ENCODE results near the gene CAPS. TPM values are rescaled to one million over a fixed set of nuclear protein-coding genes. Genes with fewer than 3 reads are reported as not detected.

The CAPS gene
- total RNA-seq, 1 donor from 2014 or later, result 13.9 TPM

DNA sequence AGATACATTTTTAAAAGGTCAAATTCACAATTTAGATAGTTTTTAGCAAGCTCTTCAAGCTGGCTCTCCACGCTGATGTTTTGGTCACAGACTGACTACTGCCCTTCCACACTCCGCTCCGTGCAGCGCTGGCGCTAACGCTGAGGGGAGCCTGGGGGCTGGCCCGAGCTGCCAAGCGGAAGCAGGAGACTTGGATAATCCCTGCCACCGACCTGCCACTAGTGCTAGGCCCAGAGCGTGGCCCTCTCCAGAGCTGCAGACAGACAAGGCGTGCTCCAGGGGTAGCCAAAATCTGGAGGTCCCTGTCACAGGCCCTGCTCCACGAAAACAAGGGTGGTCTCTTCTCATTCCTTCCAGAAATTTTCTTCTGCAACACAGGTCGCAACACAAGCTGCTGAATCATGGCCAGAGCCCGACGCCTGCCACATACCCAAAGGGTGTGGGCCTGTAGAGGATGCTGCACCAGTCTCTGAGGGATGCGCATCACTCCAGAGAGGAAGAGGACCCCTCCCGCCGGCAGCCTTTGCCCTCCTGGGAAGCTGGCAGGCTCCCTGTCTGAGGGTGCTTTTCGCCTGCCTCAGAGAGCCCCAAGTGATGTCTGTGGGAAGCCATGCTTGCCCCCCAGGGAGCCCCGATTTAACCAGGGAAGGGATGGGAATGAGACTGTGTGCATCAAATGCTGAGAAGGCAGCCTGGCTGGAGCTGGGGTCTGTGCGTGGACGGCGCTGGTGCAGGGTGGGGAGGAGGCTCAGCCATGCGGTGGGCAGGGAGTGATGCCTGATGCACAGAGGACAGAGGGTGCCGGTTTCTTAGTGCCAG is 21.6 kb downstream of the CAPS start:
- Mint-ChIP-seq H3K27me3 (no peaks in the 10 kb centered on the region), H3K9me3 (no peaks in the 10 kb centered on the region), H3K4me3 (no peak overlapping the region), H3K27ac (peak overlapping the region; percentile 77), H3K4me1 (ENCODE audit: unreplicated experiment) (peaks cover 29% of the 10 kb centered on the region), H3K36me3 (peaks cover 3% of the 10 kb centered on the region)
- no peak for DNase-seq (ENCODE audit: extremely low spot score, unreplicated experiment)
- TF ChIP-seq, protein P1, sequence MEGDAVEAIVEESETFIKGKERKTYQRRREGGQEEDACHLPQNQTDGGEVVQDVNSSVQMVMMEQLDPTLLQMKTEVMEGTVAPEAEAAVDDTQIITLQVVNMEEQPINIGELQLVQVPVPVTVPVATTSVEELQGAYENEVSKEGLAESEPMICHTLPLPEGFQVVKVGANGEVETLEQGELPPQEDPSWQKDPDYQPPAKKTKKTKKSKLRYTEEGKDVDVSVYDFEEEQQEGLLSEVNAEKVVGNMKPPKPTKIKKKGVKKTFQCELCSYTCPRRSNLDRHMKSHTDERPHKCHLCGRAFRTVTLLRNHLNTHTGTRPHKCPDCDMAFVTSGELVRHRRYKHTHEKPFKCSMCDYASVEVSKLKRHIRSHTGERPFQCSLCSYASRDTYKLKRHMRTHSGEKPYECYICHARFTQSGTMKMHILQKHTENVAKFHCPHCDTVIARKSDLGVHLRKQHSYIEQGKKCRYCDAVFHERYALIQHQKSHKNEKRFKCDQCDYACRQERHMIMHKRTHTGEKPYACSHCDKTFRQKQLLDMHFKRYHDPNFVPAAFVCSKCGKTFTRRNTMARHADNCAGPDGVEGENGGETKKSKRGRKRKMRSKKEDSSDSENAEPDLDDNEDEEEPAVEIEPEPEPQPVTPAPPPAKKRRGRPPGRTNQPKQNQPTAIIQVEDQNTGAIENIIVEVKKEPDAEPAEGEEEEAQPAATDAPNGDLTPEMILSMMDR (conservative IDR thresholded peaks at IDR 0.05), result no peak

DNA sequence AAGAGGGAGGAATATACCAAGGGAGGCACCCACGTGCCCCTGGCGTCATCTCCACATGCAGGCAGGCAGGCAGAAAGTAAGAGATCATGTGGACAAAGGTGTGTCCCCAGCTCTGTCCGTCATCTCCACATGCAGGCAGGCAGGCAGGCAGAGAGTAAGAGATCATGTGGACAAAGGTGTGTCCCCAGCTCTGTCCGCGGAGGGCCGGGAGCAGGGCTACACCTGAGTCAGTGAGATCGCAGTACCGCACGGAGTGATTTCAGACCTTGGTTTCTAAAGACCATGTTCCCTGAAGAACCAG is 22.2 kb downstream of the CAPS start:
- DNase-seq (ENCODE audit: extremely low spot score, unreplicated experiment), result no peak
- peaks cover 3% of the 10 kb centered on the region for H3K36me3 Mint-ChIP-seq
- H3K9me3 Mint-ChIP-seq, result no peaks in the 10 kb centered on the region
- H3K27ac Mint-ChIP-seq, result peak overlapping the region; percentile 77
- peaks cover 29% of the 10 kb centered on the region for H3K4me1 Mint-ChIP-seq (ENCODE audit: unreplicated experiment)
- H3K4me3 Mint-ChIP-seq, result no peak overlapping the region
- H3K27me3 Mint-ChIP-seq, result no peaks in the 10 kb centered on the region
- TF ChIP-seq, protein P1 (conservative IDR thresholded peaks at IDR 0.05), result no peak

DNA sequence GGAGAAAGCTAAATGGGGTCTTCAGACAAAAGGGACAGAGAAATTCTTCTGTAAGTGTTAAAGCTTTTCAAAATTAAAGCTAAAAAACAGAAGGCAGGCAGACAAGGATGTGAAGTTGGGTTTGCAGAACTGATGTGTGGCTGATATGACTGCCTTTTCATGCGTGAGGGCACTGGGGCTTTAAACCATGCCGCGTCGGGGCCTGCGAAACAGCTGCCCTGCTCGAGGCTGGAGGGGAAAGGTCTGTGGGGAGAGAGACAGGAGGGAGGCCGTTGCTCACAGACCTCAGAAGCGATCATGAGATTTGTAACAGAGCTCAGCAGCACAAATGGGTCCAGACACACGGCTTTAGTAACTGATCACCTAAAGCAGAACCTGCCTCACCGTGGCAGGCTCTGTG is 23.5 kb downstream of the CAPS start:
- Mint-ChIP-seq H3K36me3 (peaks cover 3% of the 10 kb centered on the region), H3K9me3 (no peaks in the 10 kb centered on the region), H3K27ac (peak overlapping the region; percentile 51), H3K4me3 (no peak overlapping the region), H3K4me1 (ENCODE audit: unreplicated experiment) (peaks cover 36% of the 10 kb centered on the region), H3K27me3 (no peaks in the 10 kb centered on the region)
- TF ChIP-seq, protein P1 (conservative IDR thresholded peaks at IDR 0.05), result no peak
- no peak for DNase-seq (ENCODE audit: extremely low spot score, unreplicated experiment)

DNA sequence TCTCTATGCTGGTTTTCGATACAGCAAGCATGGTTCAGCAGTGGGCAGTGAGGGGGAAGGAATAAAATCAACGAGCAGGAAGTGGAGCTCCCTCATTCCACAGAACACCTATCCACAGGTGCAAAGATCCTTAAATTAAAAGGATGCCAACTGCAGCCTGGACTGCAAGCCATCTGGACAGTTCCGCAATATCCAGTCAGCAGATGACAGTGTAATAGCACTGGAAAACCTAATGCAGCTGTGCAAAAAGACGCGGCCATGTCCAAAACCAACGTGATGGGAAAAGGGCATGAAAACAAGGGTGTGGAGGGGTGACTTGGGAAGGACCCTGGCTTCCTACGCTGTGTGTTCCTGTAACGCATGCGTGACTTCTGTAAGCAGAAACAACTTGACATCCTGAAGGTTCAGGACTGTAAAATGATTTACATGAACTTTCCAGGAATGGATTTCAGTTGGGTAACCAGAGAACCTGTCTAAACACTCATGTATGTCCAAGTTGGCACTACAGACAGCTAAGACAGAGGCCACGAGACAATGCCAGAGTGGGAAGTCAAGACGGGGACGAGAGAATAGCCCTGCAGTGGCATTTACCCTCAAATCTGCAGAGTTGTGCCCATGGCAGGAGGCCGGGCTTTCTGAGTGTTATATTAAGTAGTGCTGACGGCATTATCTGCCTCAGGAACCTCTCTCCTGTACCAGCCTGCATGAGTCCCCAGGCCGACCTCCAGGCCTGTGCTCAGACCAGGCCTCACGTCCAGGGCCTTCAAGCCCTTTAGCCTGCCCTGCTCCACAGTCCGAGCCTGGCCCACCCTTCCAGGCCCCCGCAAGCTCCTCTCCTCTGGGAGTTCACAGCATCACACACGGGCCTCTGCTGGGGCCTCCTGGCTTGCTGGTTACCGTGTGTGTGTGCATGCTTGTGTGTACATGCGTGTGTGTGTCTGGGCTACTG is 26.5 kb downstream of the CAPS start:
- no peak overlapping the region for H3K27ac Mint-ChIP-seq
- no peaks in the 10 kb centered on the region for H3K9me3 Mint-ChIP-seq
- H3K4me3 Mint-ChIP-seq, result no peak overlapping the region
- H3K4me1 Mint-ChIP-seq (ENCODE audit: unreplicated experiment), result peaks cover 44% of the 10 kb centered on the region
- DNase-seq (ENCODE audit: extremely low spot score, unreplicated experiment), result no peak
- peaks cover 3% of the 10 kb centered on the region for H3K36me3 Mint-ChIP-seq
- H3K27me3 Mint-ChIP-seq, result no peaks in the 10 kb centered on the region
- TF ChIP-seq, protein P1 (conservative IDR thresholded peaks at IDR 0.05), result no peak

DNA sequence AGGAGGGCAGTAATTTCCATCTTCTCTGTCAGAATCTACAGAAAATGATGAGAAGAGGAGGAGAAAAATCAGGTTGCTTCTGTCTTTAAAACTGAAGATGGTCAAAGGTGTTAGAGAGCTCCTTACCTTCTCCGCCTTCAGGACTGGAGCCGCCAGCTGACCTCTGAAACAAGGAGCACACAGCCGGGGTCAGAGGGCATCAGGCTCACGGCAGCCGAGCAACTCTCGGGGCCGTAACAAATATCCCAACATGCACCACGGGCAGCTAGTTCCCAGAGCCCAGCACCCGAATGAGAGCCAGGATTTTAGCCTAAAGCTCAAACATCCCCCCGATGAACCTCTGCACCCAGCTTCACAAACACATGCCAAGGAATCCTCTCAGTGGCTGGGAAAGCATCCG is 27.6 kb downstream of the CAPS start:
- DNase-seq (ENCODE audit: extremely low spot score, unreplicated experiment), result no peak
- TF ChIP-seq, protein P1 (conservative IDR thresholded peaks at IDR 0.05), result no peak
- peaks cover 3% of the 10 kb centered on the region for H3K36me3 Mint-ChIP-seq
- no peak overlapping the region for H3K27ac Mint-ChIP-seq
- no peak overlapping the region for H3K4me3 Mint-ChIP-seq
- peaks cover 44% of the 10 kb centered on the region for H3K4me1 Mint-ChIP-seq (ENCODE audit: unreplicated experiment)
- no peaks in the 10 kb centered on the region for H3K27me3 Mint-ChIP-seq
- no peaks in the 10 kb centered on the region for H3K9me3 Mint-ChIP-seq

Data from type B pancreatic cell (in vitro differentiated cells).